GM21786 (cell line): ENCODE measurements around the gene CNPY1.

ENCODE experiments used
- ATAC-seq: cut with Tn5 transposase; IDR thresholded peaks from one replicate; pipeline ENCODE4 v1.9.1; 2021; ENCODE audit not compliant: unreplicated experiment

Gene CNPY1

GRCh38 chr7:155514296-155514695, 32.1 kb downstream of the CNPY1 start:
- ATAC-seq: no peak

GRCh38 chr7:155513543-155514285, 32.6 kb downstream of the CNPY1 start:
- no peak for ATAC-seq

- no peak for ATAC-seq
These were observed 34.0 kb downstream of the CNPY1 start for GRCh38 chr7:155512246-155512887.

- ATAC-seq: no peak
These were observed 34.7 kb downstream of the CNPY1 start for GRCh38 chr7:155511702-155511996.

- ATAC-seq: no peak
These were observed 35.2 kb downstream of the CNPY1 start for GRCh38 chr7:155510975-155511701.

- ATAC-seq: no peak
These were observed 36.4 kb downstream of the CNPY1 start for GRCh38 chr7:155509725-155510551.

GRCh38 chr7:155509359-155509724, 37.0 kb downstream of the CNPY1 start:
- no peak for ATAC-seq

- no peak for ATAC-seq
These were observed 37.7 kb downstream of the CNPY1 start for GRCh38 chr7:155508376-155509358.

GRCh38 chr7:155507576-155507975, 38.8 kb downstream of the CNPY1 start:
- no peak for ATAC-seq

- ATAC-seq: no peak
These were observed 39.5 kb downstream of the CNPY1 start for GRCh38 chr7:155506854-155507337.

- ATAC-seq: no peak
These were observed 41.0 kb downstream of the CNPY1 start for GRCh38 chr7:155505422-155505793.

- no peak for ATAC-seq
These were observed 49.0 kb downstream of the CNPY1 start for GRCh38 chr7:155497149-155497901.

GRCh38 chr7:155496267-155497005, 49.9 kb downstream of the CNPY1 start:
- ATAC-seq: no peak

GRCh38 chr7:155495440-155496248, 50.7 kb downstream of the CNPY1 start:
- ATAC-seq: no peak

- no peak for ATAC-seq
These were observed 51.8 kb downstream of the CNPY1 start for GRCh38 chr7:155494551-155494950.

GRCh38 chr7:155493744-155494538, 52.4 kb downstream of the CNPY1 start:
- no peak for ATAC-seq

- ATAC-seq: no peak
These were observed 54.5 kb downstream of the CNPY1 start for GRCh38 chr7:155491812-155492211.
